ENCODE measurements around the gene PTPRJ.

DNA sequence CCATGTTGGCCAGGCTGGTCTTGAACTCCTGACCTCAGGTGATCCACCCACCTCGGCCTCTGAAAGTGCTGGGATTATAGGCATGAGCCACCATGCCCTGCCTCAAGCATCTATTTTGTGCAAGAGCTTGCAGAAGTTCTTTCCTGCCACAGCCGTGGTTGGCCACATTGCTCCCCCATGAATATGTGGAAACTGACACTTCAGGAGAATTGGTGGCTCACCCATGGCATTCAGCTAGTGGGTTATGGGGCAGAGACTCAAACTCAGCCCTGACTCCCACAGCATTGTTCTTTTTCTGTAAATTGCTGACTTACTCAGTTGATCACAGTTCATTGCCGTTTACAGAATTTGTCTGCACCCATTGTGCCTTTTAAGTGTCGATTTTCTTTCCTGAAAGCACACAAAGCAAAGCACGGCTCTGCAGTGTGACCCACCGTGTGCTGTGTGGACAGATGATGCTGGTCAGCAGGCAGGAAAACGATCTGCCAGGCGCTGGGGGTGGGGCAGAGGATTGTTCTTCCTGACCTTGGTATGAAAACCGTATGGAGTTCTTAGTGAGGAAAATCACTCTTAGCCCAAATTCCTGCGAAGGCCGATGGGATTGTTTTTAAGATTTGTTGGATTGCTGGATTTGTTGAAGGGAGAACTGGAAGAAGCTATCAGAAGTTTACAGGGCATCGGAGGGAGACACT is 115.6 kb downstream of the PTPRJ start:
- TF ChIP-seq, protein P1, sequence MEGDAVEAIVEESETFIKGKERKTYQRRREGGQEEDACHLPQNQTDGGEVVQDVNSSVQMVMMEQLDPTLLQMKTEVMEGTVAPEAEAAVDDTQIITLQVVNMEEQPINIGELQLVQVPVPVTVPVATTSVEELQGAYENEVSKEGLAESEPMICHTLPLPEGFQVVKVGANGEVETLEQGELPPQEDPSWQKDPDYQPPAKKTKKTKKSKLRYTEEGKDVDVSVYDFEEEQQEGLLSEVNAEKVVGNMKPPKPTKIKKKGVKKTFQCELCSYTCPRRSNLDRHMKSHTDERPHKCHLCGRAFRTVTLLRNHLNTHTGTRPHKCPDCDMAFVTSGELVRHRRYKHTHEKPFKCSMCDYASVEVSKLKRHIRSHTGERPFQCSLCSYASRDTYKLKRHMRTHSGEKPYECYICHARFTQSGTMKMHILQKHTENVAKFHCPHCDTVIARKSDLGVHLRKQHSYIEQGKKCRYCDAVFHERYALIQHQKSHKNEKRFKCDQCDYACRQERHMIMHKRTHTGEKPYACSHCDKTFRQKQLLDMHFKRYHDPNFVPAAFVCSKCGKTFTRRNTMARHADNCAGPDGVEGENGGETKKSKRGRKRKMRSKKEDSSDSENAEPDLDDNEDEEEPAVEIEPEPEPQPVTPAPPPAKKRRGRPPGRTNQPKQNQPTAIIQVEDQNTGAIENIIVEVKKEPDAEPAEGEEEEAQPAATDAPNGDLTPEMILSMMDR (IDR thresholded peaks at IDR 0.05; ENCODE audit: low read depth, low read length): no peak
- no peak for TF ChIP-seq POLR2A (IDR thresholded peaks at IDR 0.05; ENCODE audit: extremely low read depth, insufficient read length)
